SK-N-SH treated with all-trans-retinoic acid at 6 μM for 48 hours (cell line): ENCODE results near the gene SGK1.
"Not testable (repeated sequence)": the region's sequence is repeated elsewhere in the genome, so short reads cannot be mapped to it uniquely, and the experiment has no call there.

ENCODE experiments used
- ATAC-seq: fragments of 200-7000 bp; cut with Tn5 transposase; 3 replicates; pipeline ENCODE4 v1.9.1; 2020; ENCODE audit warnings: mild to moderate bottlenecking, moderate library complexity
- ARNTL ChIP-seq: fragments of 450-650 bp; formaldehyde crosslinking; IDR thresholded peaks from 2 replicates; pipeline ENCODE4 v1.5.0; 2020; ENCODE audit warnings: low read depth, mild to moderate bottlenecking, moderate library complexity, borderline replicate concordance
- BACH2 ChIP-seq: fragments of 250-450 bp; sonication (Bioruptor Pico); IDR thresholded peaks from 2 replicates; pipeline ENCODE4 v1.9.0; 2021; ENCODE audit warnings: mild to moderate bottlenecking, borderline replicate concordance
- CSDC2 ChIP-seq: fragments of 250-450 bp; sonication (Bioruptor Pico); IDR thresholded peaks from 2 replicates; pipeline ENCODE4 v1.5.0; 2020; ENCODE audit warnings: mild to moderate bottlenecking, moderate library complexity
- ESRRG ChIP-seq: fragments of 250-450 bp; sonication (Bioruptor Pico); IDR thresholded peaks from 2 replicates; pipeline ENCODE4 v1.6.1; 2021; ENCODE audit warnings: mild to moderate bottlenecking
- GLIS3 ChIP-seq: fragments of 250-450 bp; sonication (Bioruptor Pico); IDR thresholded peaks from 2 replicates; pipeline ENCODE4 v1.5.0; 2020; ENCODE audit warnings: mild to moderate bottlenecking, moderate library complexity
- ISL1 ChIP-seq: fragments of 250-450 bp; sonication (Bioruptor Pico); IDR thresholded peaks from 2 replicates; pipeline ENCODE4 v2.1.2; 2022; ENCODE audit warnings: mild to moderate bottlenecking, moderate library complexity
- OSR1 ChIP-seq: fragments of 250-450 bp; sonication (Bioruptor Pico); IDR thresholded peaks from 2 replicates; pipeline ENCODE4 v1.8.0; 2022; ENCODE audit warnings: moderate library complexity, mild to moderate bottlenecking, inconsistent platforms
- PPARA ChIP-seq: fragments of 250-450 bp; sonication (Bioruptor Pico); IDR thresholded peaks from 2 replicates; pipeline ENCODE4 v1.5.0; 2020; ENCODE audit warnings: mild to moderate bottlenecking, borderline replicate concordance
- RARB ChIP-seq: fragments of 250-450 bp; sonication (Bioruptor Pico); IDR thresholded peaks from 2 replicates; pipeline ENCODE4 v1.8.0; 2021; ENCODE audit warnings: mild to moderate bottlenecking, moderate library complexity
- SNAI2 ChIP-seq: fragments of 250-450 bp; sonication (Bioruptor Pico); IDR thresholded peaks from 2 replicates; pipeline ENCODE4 v1.5.0; 2020; ENCODE audit warnings: mild to moderate bottlenecking, moderate library complexity
- TCF4 ChIP-seq: fragments of 250-450 bp; sonication (Bioruptor Pico); IDR thresholded peaks from 2 replicates; pipeline ENCODE4 v1.8.0; 2021; ENCODE audit warnings: mild to moderate bottlenecking, moderate library complexity, borderline replicate concordance
- TOX ChIP-seq: fragments of 250-450 bp; sonication (Bioruptor Pico); IDR thresholded peaks from 2 replicates; pipeline ENCODE4 v1.8.0; 2021; ENCODE audit warnings: mild to moderate bottlenecking, moderate library complexity, borderline replicate concordance
- ZC3H10 ChIP-seq: fragments of 250-450 bp; sonication (Bioruptor Pico); IDR thresholded peaks from 2 replicates; pipeline ENCODE4 v1.5.1; 2021; ENCODE audit warnings: mild to moderate bottlenecking, moderate library complexity
- ZFP3 ChIP-seq: fragments of 250-450 bp; sonication (Bioruptor Pico); IDR thresholded peaks from 2 replicates; pipeline ENCODE4 v1.5.0; 2020; ENCODE audit warnings: mild to moderate bottlenecking, moderate library complexity
- ZFP30 ChIP-seq: fragments of 450-650 bp; formaldehyde crosslinking; IDR thresholded peaks from 2 replicates; pipeline ENCODE4 v1.5.0; 2022; ENCODE audit warnings: mild to moderate bottlenecking, moderate library complexity
- ZNF565 ChIP-seq: fragments of 450-650 bp; formaldehyde crosslinking; conservative IDR thresholded peaks from 2 replicates; pipeline ENCODE4 v1.5.0; 2020; ENCODE audit warnings: low read depth, mild to moderate bottlenecking, moderate library complexity
- ZNF70 ChIP-seq: fragments of 450-650 bp; formaldehyde crosslinking; IDR thresholded peaks from 2 replicates; pipeline ENCODE4 v1.5.0; 2020; ENCODE audit warnings: mild to moderate bottlenecking, moderate library complexity
- ZNF8 ChIP-seq: fragments of 450-650 bp; formaldehyde crosslinking; IDR thresholded peaks from 2 replicates; pipeline ENCODE4 v1.5.0; 2020; ENCODE audit warnings: mild to moderate bottlenecking, moderate library complexity
- TF ChIP-seq, protein P1 (sequence below): fragments of 250-450 bp; sonication (Bioruptor Pico); IDR thresholded peaks from 2 replicates; pipeline ENCODE4 v1.5.1; 2021; ENCODE audit warnings: mild to moderate bottlenecking, moderate library complexity
- TF ChIP-seq, protein P2 (sequence below): fragments of 250-450 bp; sonication (Bioruptor Pico); IDR thresholded peaks from 2 replicates; pipeline ENCODE4 v1.8.0; 2020; ENCODE audit warnings: mild to moderate bottlenecking, moderate library complexity, borderline replicate concordance
- TF ChIP-seq, protein P3 (sequence below): fragments of 250-450 bp; sonication (Bioruptor Pico); IDR thresholded peaks from 2 replicates; pipeline ENCODE4 v1.8.0; 2021; ENCODE audit warnings: low read depth, mild to moderate bottlenecking, moderate library complexity, borderline replicate concordance
- TF ChIP-seq, protein P4 (sequence below): fragments of 250-450 bp; sonication (Bioruptor Pico); IDR thresholded peaks from 2 replicates; pipeline ENCODE4 v1.5.1; 2020; ENCODE audit warnings: low read depth, mild to moderate bottlenecking, moderate library complexity
- TF ChIP-seq, protein P5 (sequence below): fragments of 250-450 bp; sonication (Bioruptor Pico); IDR thresholded peaks from 2 replicates; pipeline ENCODE4 v1.5.0; 2020; ENCODE audit warnings: mild to moderate bottlenecking, moderate library complexity

Gene SGK1

DNA sequence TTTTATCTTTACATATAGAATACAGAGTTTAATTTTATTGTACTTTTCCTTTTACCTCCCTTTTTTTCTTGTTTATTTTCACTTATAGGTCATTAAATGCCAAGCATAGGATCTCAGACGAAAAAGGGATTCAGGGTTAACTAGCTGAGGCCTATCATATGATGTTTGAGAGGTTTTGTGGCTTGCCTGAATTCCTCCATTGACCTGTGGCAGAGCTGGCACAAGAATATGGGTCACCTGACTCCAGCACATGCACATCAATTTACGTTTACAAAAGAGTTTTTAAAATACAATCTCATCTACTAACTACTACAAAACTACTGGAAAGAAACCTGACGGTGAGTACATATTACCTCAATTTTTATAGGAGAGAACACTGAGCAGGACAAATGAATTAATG is 60.4 kb downstream of the SGK1 start:
- ATAC-seq, result no peak
- TF ChIP-seq ESRRG (CRISPR knock-in tag) (no peak), ZFP30 (CRISPR knock-in tag) (no peak)

DNA sequence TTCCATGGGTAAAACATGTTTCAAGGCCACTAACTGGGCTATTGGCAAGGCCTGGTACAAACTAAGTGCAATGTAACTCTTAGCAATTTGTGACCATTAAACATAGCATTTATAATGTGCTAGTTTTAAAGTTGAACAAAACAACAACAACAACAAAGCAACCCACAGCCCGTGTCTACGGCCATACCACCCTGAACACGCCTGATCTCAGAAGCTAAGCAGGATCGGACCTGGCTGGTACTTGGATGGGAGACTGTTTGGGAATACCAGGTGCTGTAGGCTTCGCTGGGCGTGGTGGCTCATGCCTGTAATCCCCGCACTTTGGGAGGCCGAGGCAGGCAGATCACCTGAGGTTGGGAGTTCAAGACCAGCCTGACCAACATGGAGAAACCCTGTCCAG is 61.0 kb downstream of the SGK1 start:
- TF ChIP-seq GLIS3 (CRISPR knock-in tag) (no peak), TCF4 (CRISPR knock-in tag) (no peak), ZFP3 (CRISPR knock-in tag) (no peak), SNAI2 (no peak), ESRRG (CRISPR knock-in tag) (no peak), CSDC2 (CRISPR knock-in tag) (no peak), TOX (CRISPR knock-in tag) (no peak), RARB (CRISPR knock-in tag) (no peak), ZNF8 (CRISPR knock-in tag) (no peak), PPARA (CRISPR knock-in tag) (no peak), ZNF70 (CRISPR knock-in tag) (no peak)
- ATAC-seq, result no peak

DNA sequence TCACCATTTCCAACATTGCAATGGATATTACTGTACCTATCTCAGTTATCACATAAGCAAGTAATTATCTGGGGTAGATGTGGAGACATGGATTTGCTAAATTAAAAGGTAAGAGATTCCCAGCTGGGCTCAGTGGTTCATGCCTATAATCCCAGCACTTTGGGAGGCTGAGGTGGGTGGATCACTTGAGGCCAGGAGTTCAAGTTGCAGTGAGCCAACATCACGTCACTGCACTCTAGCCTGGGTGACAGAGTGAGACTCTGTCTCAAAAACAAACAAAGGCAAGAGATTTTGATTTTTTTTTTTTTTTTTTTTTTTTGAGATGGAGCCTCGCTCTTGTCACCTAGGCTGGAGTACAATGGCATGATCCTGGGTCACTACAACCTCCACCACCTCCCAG is 62.6 kb downstream of the SGK1 start:
- not testable (repeated sequence) for ATAC-seq

DNA sequence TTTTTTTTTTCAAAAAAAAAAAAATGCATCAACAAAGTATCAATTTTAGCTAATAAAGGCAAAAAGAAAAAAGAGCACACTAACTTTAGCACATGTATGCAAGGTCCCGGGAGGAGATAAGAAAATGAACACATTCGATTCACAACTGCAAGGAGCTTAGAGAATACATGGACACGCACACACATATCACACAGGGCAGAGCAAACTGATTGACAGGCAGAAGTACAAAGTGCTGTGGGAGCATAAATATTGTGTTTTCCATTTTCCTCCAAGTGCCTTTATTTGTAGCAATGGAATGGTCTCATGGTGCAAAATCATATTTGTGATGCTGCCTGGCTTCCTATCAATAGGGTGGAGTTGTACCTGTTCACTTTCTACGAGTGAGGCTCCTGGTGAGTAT is 63.8 kb downstream of the SGK1 start:
- TF ChIP-seq ISL1 (CRISPR knock-in tag), result no peak
- TF ChIP-seq, protein P1, sequence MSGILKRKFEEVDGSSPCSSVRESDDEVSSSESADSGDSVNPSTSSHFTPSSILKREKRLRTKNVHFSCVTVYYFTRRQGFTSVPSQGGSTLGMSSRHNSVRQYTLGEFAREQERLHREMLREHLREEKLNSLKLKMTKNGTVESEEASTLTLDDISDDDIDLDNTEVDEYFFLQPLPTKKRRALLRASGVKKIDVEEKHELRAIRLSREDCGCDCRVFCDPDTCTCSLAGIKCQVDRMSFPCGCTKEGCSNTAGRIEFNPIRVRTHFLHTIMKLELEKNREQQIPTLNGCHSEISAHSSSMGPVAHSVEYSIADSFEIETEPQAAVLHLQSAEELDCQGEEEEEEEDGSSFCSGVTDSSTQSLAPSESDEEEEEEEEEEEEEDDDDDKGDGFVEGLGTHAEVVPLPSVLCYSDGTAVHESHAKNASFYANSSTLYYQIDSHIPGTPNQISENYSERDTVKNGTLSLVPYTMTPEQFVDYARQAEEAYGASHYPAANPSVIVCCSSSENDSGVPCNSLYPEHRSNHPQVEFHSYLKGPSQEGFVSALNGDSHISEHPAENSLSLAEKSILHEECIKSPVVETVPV (CRISPR knock-in tag), result no peak
- TF ChIP-seq CSDC2 (CRISPR knock-in tag), result no peak
- TF ChIP-seq ESRRG (CRISPR knock-in tag), result no peak
- TF ChIP-seq SNAI2, result no peak
- TF ChIP-seq, protein P2, sequence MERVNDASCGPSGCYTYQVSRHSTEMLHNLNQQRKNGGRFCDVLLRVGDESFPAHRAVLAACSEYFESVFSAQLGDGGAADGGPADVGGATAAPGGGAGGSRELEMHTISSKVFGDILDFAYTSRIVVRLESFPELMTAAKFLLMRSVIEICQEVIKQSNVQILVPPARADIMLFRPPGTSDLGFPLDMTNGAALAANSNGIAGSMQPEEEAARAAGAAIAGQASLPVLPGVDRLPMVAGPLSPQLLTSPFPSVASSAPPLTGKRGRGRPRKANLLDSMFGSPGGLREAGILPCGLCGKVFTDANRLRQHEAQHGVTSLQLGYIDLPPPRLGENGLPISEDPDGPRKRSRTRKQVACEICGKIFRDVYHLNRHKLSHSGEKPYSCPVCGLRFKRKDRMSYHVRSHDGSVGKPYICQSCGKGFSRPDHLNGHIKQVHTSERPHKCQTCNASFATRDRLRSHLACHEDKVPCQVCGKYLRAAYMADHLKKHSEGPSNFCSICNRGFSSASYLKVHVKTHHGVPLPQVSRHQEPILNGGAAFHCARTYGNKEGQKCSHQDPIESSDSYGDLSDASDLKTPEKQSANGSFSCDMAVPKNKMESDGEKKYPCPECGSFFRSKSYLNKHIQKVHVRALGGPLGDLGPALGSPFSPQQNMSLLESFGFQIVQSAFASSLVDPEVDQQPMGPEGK (CRISPR knock-in tag), result no peak
- TF ChIP-seq, protein P3, sequence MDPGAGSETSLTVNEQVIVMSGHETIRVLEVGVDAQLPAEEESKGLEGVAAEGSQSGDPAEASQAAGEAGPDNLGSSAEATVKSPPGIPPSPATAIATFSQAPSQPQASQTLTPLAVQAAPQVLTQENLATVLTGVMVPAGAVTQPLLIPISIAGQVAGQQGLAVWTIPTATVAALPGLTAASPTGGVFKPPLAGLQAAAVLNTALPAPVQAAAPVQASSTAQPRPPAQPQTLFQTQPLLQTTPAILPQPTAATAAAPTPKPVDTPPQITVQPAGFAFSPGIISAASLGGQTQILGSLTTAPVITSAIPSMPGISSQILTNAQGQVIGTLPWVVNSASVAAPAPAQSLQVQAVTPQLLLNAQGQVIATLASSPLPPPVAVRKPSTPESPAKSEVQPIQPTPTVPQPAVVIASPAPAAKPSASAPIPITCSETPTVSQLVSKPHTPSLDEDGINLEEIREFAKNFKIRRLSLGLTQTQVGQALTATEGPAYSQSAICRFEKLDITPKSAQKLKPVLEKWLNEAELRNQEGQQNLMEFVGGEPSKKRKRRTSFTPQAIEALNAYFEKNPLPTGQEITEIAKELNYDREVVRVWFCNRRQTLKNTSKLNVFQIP (CRISPR knock-in tag), result no peak
- TF ChIP-seq ZNF565, result no peak
- no peak for TF ChIP-seq TCF4 (CRISPR knock-in tag)
- TF ChIP-seq, protein P4, sequence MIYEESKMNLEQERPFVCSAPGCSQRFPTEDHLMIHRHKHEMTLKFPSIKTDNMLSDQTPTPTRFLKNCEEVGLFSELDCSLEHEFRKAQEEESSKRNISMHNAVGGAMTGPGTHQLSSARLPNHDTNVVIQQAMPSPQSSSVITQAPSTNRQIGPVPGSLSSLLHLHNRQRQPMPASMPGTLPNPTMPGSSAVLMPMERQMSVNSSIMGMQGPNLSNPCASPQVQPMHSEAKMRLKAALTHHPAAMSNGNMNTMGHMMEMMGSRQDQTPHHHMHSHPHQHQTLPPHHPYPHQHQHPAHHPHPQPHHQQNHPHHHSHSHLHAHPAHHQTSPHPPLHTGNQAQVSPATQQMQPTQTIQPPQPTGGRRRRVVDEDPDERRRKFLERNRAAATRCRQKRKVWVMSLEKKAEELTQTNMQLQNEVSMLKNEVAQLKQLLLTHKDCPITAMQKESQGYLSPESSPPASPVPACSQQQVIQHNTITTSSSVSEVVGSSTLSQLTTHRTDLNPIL (CRISPR knock-in tag), result no peak
- no peak for TF ChIP-seq ZNF70 (CRISPR knock-in tag)
- no peak for TF ChIP-seq GLIS3 (CRISPR knock-in tag)
- no peak for TF ChIP-seq ZNF8 (CRISPR knock-in tag)
- no peak for TF ChIP-seq ZFP3 (CRISPR knock-in tag)
- no peak for TF ChIP-seq ARNTL (CRISPR knock-in tag)
- no peak for TF ChIP-seq BACH2
- no peak for TF ChIP-seq ZFP30 (CRISPR knock-in tag)
- peak; percentile 27 for ATAC-seq

DNA sequence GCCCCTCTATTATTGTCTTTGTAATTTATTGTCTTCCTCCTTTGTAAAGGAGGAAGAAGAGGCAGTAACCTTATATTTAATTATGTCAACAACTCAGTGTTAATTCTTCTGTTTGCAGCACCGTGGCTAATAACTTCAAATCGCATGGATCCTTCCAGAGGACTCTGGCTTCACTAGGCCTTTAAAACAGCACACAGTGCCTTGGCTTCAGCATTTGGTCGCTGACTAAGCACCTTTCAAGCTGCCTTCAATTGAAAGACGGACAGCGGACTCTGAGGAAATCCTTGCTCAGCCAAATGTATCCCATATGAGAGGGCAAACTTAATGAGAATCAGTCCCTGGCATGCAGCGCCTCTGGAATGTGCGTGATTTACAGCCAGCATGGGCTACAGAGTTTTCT is 64.2 kb downstream of the SGK1 start:
- TF ChIP-seq ZC3H10 (CRISPR knock-in tag), result 0 out of 2 replicates have a peak, but pooled peaks have one; percentile 56
- TF ChIP-seq, protein P5, sequence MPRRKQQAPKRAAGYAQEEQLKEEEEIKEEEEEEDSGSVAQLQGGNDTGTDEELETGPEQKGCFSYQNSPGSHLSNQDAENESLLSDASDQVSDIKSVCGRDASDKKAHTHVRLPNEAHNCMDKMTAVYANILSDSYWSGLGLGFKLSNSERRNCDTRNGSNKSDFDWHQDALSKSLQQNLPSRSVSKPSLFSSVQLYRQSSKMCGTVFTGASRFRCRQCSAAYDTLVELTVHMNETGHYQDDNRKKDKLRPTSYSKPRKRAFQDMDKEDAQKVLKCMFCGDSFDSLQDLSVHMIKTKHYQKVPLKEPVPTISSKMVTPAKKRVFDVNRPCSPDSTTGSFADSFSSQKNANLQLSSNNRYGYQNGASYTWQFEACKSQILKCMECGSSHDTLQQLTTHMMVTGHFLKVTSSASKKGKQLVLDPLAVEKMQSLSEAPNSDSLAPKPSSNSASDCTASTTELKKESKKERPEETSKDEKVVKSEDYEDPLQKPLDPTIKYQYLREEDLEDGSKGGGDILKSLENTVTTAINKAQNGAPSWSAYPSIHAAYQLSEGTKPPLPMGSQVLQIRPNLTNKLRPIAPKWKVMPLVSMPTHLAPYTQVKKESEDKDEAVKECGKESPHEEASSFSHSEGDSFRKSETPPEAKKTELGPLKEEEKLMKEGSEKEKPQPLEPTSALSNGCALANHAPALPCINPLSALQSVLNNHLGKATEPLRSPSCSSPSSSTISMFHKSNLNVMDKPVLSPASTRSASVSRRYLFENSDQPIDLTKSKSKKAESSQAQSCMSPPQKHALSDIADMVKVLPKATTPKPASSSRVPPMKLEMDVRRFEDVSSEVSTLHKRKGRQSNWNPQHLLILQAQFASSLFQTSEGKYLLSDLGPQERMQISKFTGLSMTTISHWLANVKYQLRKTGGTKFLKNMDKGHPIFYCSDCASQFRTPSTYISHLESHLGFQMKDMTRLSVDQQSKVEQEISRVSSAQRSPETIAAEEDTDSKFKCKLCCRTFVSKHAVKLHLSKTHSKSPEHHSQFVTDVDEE (CRISPR knock-in tag), result peak; percentile 41; the same call in 1 of the 2 replicates
- TF ChIP-seq ZFP30 (CRISPR knock-in tag), result 0 out of 2 replicates have a peak, but pooled peaks have one; percentile 22
- no peak for TF ChIP-seq OSR1 (CRISPR knock-in tag)
- peak; percentile 60; the same call in 1 of the 2 replicates for TF ChIP-seq ISL1 (CRISPR knock-in tag)
- ATAC-seq, result peak; percentile 92
